HCEC 1CT (cell line): ENCODE results near the gene SDSL.

ENCODE experiments used
- DNase-seq: peaks from one replicate; pipeline ENCODE4 v3.0.0-alpha.2; 2017

Gene SDSL

GRCh38 chr12:113469949-113470743 is 48.0 kb downstream of the SDSL start:
- no peak for DNase-seq

GRCh38 chr12:113470871-113471618 is 48.9 kb downstream of the SDSL start:
- no peak for DNase-seq

GRCh38 chr12:113471619-113472171 is 49.5 kb downstream of the SDSL start, which contains the start of gene LHX5:
LHX5 (minus strand) TSS chr12:113471871; CDS start chr12:113471498, 373 bp downstream.
- no peak for DNase-seq

GRCh38 chr12:113472191-113473121 is 50.3 kb downstream of the SDSL start:
- DNase-seq, result no peak

GRCh38 chr12:113473400-113473799 is 51.2 kb downstream of the SDSL start:
- DNase-seq, result no peak

GRCh38 chr12:113473942-113474341 is 51.8 kb downstream of the SDSL start:
- DNase-seq, result no peak

GRCh38 chr12:113474635-113475436 is 52.7 kb downstream of the SDSL start:
- no peak for DNase-seq

- no peak for DNase-seq
These were observed 53.4 kb downstream of the SDSL start for GRCh38 chr12:113475451-113476175.

- no peak for DNase-seq
These were observed 54.2 kb downstream of the SDSL start for GRCh38 chr12:113476176-113476986.

- no peak for DNase-seq
These were observed 55.1 kb downstream of the SDSL start for GRCh38 chr12:113477171-113477841.

- DNase-seq, result no peak
These were observed 55.6 kb downstream of the SDSL start for GRCh38 chr12:113477842-113478215.

GRCh38 chr12:113478351-113479011 is 56.3 kb downstream of the SDSL start:
- DNase-seq, result no peak

- no peak for DNase-seq
These were observed 57.0 kb downstream of the SDSL start for GRCh38 chr12:113479216-113479589.

GRCh38 chr12:113479590-113480335 is 57.6 kb downstream of the SDSL start:
- DNase-seq, result no peak

GRCh38 chr12:113480336-113480971 is 58.3 kb downstream of the SDSL start:
- DNase-seq, result no peak

GRCh38 chr12:113482334-113482733 is 60.2 kb downstream of the SDSL start:
- no peak for DNase-seq

GRCh38 chr12:113485330-113485729 is 63.1 kb downstream of the SDSL start:
- DNase-seq, result no peak

- DNase-seq, result no peak
These were observed 64.5 kb downstream of the SDSL start for GRCh38 chr12:113486722-113487121.
